GM19463 (cell line): ENCODE measurements around the gene GTF3A.
"Not testable (repeated sequence)": the region's sequence is repeated elsewhere in the genome, so short reads cannot be mapped to it uniquely, and the experiment has no call there.

Experiments used
- ATAC-seq: cut with Tn5 transposase; IDR thresholded peaks from one replicate; pipeline ENCODE4 v1.9.1; 2021; ENCODE audit warnings: mild to moderate bottlenecking, moderate library complexity; ENCODE audit not compliant: unreplicated experiment

The GTF3A gene

DNA sequence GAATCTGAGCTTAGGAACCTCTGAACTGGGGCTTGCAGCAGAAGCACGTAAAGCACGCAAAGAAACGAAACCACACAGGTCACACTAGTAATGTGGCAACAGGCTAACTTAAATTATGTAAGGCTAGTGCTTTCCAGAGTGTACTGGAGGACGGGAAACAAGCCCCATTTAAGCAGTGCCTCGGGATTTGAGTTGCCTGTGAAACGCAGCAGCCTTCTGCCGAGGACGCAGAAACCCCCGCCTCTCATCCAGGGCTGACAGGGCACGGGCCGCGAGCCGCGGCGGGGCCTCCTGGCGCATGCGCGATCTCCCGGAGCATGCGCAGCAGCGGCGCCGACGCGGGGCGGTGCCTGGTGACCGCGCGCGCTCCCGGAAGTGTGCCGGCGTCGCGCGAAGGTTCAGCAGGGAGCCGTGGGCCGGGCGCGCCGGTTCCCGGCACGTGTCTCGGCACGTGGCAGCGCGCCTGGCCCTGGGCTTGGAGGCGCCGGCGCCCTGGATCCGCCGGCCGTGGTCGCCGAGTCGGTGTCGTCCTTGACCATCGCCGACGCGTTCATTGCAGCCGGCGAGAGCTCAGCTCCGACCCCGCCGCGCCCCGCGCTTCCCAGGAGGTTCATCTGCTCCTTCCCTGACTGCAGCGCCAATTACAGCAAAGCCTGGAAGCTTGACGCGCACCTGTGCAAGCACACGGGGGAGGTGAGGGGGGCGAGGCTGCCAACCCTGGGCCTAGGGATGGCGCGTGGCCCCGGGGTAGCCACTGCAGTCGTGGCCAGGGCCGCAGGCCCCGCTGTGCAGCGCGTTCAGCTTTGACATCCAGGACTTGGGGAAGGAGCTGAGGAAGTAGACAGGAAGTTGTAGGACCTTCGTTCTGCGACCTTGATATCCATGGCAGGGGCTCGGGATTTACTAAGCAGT is at the start of gene GTF3A:
TSS of gene GTF3A (plus strand) at position 374 of the 912 bp plus-strand sequence.
- peak; percentile 64 for ATAC-seq

DNA sequence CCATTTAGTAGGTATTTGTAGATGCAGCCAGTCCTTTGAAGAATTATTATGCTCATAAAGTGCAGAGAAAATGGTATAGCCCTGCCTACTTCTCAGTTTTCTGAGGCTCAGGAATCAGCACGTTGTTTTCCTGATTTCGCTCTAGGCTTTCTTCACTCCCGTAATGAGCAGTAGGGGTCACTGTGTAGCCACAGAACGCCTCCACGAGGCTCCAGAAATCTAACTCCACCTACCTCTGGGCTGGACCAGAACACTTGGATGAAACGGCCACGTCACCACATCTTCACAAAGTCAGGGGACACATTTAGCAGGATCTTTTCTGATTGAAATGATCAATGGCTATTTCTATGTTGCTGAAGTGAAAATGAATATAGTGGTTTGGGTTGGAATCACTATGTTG is 49.8 kb upstream of the GTF3A start:
- no peak for ATAC-seq

- no peak for ATAC-seq
Observed at GRCh38 chr13:27375686-27376326, 48.6 kb upstream of the GTF3A start.

DNA sequence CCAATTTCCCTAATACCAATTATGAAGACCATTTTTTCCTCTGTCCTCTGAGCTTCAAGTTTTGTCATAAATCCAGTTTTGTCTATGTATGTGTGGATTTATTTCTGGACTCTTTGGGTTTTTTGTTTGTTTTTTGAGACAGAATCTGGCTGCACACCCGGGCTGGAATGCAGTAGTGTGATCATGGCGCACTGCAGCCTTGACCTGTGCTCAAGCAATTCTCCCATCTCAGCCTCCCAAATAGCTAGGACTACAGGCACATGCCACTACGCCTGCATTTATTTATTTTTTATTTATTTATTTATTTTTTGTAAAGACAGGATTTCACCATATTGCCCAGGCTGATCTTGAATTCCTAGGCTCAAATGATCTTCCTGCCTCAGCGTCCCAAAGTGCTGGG is 45.3 kb upstream of the GTF3A start:
- no peak for ATAC-seq

DNA sequence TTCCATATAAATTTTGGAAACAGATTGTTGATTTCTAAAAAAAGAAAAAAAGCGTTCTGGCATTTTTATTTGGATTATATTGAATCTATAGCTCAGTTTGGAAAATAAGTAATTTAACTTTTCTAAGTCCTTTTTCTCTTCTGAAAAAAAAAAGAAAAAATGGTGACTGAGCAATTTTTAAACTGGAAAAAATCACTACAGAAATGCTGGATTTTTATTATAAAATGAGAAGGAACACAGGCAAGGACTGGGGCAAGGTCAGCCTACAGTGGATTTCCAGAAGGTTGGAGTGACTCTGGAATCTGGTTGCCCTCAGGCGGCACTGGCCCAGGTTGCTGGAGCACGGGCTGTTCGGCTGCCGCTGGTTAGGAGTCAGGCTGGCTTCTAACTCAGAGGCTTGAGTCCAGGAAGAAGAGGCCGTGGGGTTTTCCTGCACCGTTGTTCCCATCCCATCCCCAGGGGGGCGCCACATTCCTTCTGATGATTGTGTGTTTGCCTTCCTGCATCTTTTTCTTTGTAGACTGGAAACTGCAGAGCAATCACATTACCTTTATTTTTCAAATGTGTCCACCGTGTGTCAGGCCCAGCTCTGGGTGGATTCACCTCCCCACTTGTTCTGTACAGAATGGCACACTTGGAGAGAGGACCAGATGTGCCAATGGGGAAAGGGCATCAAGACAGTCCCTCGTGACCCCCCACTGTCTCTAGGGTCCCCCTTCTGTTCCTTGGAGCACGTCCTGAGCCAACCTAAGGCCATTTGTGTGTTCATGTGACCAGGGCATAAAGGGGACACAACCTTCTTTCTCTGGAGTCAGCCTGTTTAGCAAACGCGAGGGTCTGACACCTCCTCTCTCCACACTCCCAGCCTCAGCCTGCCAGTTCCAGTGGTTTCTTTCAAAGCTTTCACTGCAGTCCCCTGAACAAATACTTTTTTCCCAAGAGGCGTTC is 44.5 kb upstream of the GTF3A start:
- ATAC-seq = no peak

DNA sequence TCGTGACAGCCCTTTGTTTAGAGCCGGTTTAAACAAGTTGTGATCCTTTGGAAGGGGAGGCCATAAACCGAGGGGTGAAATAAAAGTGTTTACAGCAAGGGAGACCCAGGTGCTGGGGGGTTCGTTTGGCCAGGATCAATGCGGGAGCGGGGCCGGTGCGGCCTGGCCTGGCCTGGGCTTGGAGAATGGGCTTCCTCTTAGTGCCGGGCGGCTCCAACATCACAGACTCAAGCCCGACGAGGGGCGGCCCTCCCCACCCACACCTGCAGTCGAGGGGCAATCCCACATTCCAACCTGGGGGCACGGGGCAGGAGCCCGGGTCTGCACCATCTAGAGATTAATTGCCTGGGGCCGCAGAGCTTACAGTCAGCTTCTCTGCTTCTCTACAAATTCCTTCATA is 42.8 kb upstream of the GTF3A start:
- no peak for ATAC-seq

DNA sequence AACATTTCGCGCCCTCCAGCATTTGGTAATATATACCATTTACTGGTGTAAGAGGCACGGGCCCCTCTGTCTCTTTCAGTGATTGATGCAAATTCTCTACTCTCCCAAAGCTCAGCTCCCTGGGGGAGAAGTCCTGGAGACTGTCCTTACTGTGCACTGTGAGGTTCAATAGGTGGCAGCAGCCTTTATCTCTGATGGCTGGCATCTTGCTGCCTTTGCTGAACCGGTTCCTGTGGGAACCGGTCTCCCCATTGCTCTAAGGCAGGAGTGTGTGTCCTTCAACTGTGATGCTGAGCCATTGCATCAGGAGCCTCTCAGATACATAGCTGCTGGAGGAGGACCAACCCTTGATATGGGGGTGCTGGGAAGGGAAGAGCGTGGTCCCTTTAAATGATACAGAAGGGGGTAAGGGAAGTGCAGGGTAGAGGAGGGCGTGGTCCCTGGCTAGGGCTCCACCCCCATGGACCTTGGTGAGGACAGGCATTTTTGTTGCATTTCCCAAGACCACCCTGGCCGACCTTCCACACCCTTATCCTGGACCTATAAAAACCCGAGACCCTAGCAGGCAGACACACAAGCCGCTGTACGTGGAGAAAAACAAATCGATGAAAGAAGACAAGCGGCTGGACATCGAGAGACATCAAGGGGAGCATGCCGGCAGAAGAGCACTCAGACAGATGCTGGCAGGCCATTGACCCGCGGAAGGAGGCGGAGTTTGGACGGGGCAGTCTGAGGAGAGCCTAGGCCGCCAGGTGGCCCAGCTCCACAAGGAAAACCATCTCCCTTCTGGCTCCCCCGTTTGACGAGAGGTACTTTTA is 41.1 kb upstream of the GTF3A start:
- no peak for ATAC-seq

DNA sequence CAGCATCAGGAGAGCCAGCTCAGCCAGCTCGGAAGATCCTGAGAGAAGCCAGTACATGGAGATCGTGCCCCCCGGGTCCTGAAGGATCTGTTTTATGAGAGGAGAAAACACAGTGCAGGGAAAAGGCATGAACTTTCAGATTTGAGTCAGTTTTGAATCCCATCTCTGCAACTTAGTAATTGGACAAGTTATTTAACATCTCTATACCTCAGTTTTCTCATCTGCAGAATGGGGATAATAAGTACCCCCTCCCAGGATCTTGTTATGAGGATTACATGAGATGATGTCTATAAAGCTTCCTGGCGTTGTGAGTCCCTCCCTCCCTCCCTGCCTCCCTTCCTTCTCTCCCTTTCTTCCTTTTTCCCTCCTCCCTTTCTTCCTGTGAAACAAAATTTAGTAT is 40.1 kb upstream of the GTF3A start:
- ATAC-seq = no peak

GRCh38 chr13:27388241-27388640 is 36.2 kb upstream of the GTF3A start:
- ATAC-seq = no peak

GRCh38 chr13:27389891-27390290 is 34.5 kb upstream of the GTF3A start:
- no peak for ATAC-seq

- ATAC-seq = no peak
Observed at GRCh38 chr13:27391471-27391870, 32.9 kb upstream of the GTF3A start.

GRCh38 chr13:27393101-27393500 is 31.3 kb upstream of the GTF3A start:
- ATAC-seq = no peak

DNA sequence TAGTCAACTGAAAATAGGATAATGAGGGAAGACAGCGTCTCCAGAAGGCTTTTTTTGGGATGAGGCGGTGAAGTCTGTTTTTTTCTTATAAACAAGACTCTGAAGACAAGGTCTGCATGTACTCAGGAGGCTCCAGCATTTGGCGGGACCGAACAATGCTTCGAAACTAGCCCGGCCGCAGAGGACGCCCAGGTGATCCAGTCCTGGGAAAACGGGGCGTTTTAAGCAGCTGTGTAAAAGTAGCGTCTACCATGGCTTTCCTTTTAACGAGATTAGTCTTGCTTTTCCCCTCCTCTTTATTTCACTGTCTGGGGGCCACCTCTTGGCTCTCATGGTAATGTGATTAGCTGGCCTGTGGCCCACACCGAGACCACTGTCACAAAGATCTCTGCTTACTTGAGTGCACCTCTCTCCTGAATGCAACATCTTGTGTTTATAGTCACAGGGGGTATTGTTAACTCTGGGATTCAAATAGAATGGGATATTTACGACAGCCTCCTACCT is 29.4 kb upstream of the GTF3A start:
- ATAC-seq = no peak

DNA sequence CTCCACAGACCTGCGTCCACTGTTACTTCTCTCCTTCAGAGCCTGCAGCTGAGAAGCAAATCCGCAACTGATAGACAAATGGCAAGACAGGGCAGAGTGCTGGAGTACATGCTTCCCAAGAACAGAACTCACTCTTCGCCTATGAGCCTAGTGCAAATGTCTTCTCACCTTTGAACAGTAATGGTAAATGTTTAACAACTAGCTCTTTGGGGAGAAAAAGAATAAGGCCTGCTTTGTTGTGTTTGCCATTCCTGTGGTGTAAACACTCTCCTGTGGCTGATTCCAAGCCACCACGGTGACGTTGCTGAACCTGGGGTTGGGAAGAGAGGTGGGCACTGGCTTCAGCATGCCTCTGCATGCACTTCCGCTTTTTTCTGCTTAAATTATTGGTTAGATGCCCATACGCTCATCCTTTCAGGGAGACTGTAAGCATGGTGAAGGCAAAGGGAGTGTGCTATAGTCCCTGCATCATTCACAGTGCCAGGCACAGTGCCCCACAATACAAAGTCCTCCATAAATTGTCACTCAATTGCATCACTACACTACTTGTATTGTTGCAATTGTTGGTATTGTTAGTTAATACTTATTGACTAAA is 28.1 kb upstream of the GTF3A start:
- ATAC-seq = no peak

DNA sequence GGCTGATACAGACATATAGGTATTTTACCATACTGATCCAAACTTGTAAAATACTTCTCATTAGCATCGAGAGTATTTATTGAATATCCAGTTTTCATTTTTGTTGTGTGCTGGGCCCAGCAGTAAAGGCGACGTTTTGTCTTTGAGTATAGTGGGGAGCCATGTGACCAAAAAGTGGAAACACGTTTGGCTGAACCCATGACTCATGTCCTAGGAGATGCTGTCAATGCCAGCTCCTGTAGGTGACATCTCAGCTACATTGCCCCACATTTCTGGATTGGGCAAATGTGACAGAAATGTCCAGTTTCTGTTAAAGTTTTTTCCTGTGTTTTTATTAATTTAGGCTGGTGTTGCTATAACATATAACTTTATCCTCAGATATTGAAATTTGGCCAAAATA is 26.1 kb upstream of the GTF3A start:
- no peak for ATAC-seq

DNA sequence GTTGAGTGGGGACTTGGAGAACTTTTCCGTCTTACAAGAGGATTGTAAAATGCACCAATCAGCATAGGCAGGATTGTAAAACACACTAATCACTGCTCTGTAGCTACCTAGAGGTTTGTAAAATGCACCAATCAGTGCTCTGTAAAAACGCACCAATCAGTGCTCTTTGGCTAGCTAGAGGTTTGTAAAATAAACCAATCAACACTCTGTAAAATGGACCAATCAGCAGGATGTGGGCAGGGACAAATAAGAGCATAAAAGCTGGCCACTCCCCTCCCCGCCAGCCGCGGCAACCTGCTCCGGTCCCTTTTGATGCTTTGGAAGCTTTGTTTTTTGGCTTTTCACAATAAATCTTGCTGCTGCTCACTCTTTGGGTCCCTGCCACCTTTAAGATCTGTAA is 24.0 kb upstream of the GTF3A start:
- ATAC-seq = not testable (repeated sequence)

- ATAC-seq = no peak
Observed at GRCh38 chr13:27401210-27401609, 23.2 kb upstream of the GTF3A start.

DNA sequence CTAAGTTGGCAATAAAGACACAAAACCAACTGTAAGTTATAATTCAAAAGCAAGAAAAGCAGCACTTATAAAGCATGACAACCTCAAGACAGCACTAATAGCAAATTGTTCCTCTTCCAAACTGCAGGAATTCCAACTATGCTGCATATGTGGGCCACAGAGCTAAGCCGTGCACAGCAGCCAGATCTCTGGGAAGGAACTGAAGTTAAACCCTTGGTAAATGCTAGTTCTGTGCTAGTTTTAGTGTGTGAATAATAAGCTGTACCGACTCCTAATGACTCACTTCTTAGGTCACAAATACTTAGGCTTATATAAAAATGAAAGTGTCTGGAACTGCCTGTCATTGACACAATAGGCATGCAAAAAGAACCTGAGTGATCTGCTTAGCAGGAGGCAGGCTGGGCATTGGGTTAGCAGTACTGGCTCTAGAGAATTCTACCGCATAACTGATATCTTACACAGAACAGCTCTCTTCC is 21.2 kb upstream of the GTF3A start:
- no peak for ATAC-seq

GRCh38 chr13:27403727-27404385 is 20.6 kb upstream of the GTF3A start:
- ATAC-seq = no peak
